Liver (tissue), 3 donors: ENCODE results near the gene ZNF738.

Experiments used
- EGR1 ChIP-seq, 2 donors: IDR thresholded peaks; 2 replicates each; pipeline ENCODE4 v1.6.1; 2016 to 2018; ENCODE audit warnings: antibody characterized with exemption in 2 of 2, low read depth in 2 of 2
- JUND ChIP-seq, 2 donors: IDR thresholded peaks; 2 replicates each; pipeline ENCODE4 v1.6.1; 2016; ENCODE audit warnings: antibody characterized with exemption in 2 of 2
- NR2F2 ChIP-seq: IDR thresholded peaks from 2 replicates; pipeline ENCODE4 v1.6.1; 2016; ENCODE audit warnings: antibody characterized with exemption
- TAF1 ChIP-seq: conservative IDR thresholded peaks from 2 replicates; pipeline ENCODE4 v1.6.1; 2016; ENCODE audit warnings: antibody characterized with exemption, mild to moderate bottlenecking
- TF ChIP-seq, protein P1 (sequence below): fragments of 150-350 bp; IDR thresholded peaks from 2 replicates; pipeline ENCODE4 v1.5.1; 2017; ENCODE audit warnings: improper control_type of control experiment, low read depth, low read length; ENCODE audit not compliant: missing input control
- TF ChIP-seq, protein P2 (sequence below): IDR thresholded peaks from 2 replicates; pipeline ENCODE4 v1.6.1; 2016; ENCODE audit warnings: antibody characterized with exemption, mild to moderate bottlenecking
- TF ChIP-seq, protein P3 (sequence below): IDR thresholded peaks from 2 replicates; pipeline ENCODE4 v1.6.1; 2016; ENCODE audit warnings: antibody characterized with exemption
- TF ChIP-seq, protein P4 (sequence below): IDR thresholded peaks from 2 replicates; pipeline ENCODE4 v1.6.1; 2016; ENCODE audit warnings: antibody characterized with exemption
- donor health status: healthy.
- donor health status: healthy.

DNA sequence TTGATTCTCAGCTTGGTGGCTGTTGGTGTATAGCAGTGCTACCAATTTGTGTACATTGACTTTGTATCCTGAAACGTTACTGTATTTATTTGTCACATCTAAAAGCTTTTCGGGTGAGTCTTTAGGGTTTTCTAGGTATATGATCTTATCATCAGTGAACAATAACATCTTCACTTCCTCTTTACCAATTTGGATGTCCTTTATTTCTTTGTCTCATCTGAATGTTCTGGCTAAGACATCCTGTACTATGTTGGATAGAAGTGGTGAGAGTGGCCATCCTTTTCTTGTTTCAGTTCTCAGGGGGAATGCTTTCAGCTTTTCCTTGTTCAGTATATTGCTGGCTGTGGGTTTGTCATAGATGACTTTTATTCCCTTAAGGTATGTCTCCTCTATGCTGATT lies 6.0 kb upstream of the ZNF738 start:
- TF ChIP-seq JUND (IDR thresholded peaks at IDR 0.05) = no peak
- no peak for TF ChIP-seq TAF1
- TF ChIP-seq, protein P1, sequence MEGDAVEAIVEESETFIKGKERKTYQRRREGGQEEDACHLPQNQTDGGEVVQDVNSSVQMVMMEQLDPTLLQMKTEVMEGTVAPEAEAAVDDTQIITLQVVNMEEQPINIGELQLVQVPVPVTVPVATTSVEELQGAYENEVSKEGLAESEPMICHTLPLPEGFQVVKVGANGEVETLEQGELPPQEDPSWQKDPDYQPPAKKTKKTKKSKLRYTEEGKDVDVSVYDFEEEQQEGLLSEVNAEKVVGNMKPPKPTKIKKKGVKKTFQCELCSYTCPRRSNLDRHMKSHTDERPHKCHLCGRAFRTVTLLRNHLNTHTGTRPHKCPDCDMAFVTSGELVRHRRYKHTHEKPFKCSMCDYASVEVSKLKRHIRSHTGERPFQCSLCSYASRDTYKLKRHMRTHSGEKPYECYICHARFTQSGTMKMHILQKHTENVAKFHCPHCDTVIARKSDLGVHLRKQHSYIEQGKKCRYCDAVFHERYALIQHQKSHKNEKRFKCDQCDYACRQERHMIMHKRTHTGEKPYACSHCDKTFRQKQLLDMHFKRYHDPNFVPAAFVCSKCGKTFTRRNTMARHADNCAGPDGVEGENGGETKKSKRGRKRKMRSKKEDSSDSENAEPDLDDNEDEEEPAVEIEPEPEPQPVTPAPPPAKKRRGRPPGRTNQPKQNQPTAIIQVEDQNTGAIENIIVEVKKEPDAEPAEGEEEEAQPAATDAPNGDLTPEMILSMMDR = no peak
- TF ChIP-seq NR2F2 = no peak
- no peak for TF ChIP-seq EGR1 (IDR thresholded peaks at IDR 0.05; ENCODE audit: low read depth in 2 of 2)
- TF ChIP-seq, protein P2, sequence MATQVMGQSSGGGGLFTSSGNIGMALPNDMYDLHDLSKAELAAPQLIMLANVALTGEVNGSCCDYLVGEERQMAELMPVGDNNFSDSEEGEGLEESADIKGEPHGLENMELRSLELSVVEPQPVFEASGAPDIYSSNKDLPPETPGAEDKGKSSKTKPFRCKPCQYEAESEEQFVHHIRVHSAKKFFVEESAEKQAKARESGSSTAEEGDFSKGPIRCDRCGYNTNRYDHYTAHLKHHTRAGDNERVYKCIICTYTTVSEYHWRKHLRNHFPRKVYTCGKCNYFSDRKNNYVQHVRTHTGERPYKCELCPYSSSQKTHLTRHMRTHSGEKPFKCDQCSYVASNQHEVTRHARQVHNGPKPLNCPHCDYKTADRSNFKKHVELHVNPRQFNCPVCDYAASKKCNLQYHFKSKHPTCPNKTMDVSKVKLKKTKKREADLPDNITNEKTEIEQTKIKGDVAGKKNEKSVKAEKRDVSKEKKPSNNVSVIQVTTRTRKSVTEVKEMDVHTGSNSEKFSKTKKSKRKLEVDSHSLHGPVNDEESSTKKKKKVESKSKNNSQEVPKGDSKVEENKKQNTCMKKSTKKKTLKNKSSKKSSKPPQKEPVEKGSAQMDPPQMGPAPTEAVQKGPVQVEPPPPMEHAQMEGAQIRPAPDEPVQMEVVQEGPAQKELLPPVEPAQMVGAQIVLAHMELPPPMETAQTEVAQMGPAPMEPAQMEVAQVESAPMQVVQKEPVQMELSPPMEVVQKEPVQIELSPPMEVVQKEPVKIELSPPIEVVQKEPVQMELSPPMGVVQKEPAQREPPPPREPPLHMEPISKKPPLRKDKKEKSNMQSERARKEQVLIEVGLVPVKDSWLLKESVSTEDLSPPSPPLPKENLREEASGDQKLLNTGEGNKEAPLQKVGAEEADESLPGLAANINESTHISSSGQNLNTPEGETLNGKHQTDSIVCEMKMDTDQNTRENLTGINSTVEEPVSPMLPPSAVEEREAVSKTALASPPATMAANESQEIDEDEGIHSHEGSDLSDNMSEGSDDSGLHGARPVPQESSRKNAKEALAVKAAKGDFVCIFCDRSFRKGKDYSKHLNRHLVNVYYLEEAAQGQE = no peak
- TF ChIP-seq, protein P3, sequence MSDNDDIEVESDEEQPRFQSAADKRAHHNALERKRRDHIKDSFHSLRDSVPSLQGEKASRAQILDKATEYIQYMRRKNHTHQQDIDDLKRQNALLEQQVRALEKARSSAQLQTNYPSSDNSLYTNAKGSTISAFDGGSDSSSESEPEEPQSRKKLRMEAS = no peak
- TF ChIP-seq, protein P4, sequence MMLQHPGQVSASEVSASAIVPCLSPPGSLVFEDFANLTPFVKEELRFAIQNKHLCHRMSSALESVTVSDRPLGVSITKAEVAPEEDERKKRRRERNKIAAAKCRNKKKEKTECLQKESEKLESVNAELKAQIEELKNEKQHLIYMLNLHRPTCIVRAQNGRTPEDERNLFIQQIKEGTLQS = no peak
